H9 (cell line): ENCODE measurements around the gene GLS. TPM values are rescaled to one million over a fixed set of nuclear protein-coding genes. Genes with fewer than 3 reads are reported as not detected.

Experiments used
- DNase-seq: peaks from one replicate; pipeline ENCODE4 v3.0.0-alpha.2; 2017
- H2AFZ ChIP-seq: one replicate; pipeline ENCODE4 v1.6.1; 2013; ENCODE audit warnings: mild to moderate bottlenecking, low read length, control low read depth, moderate library complexity
- H2AK5ac ChIP-seq: 2 replicates; pipeline ENCODE4 v1.6.1; 2013; ENCODE audit warnings: low read length, control low read depth, mixed read lengths; ENCODE audit not compliant: insufficient read length
- H2BK120ac ChIP-seq: one replicate; pipeline ENCODE4 v1.6.1; 2013; ENCODE audit warnings: low read depth, mild to moderate bottlenecking, low read length, control low read depth, inconsistent platforms; ENCODE audit not compliant: poor library complexity, severe bottlenecking
- H2BK12ac ChIP-seq: 2 replicates; pipeline ENCODE4 v1.6.1; 2013; ENCODE audit warnings: low read length, control low read depth, mixed read lengths, low read depth; ENCODE audit not compliant: insufficient read length
- H2BK15ac ChIP-seq: 2 replicates; pipeline ENCODE4 v1.6.1; 2013; ENCODE audit warnings: low read depth, low read length, control low read depth
- H2BK20ac ChIP-seq: one replicate; pipeline ENCODE4 v1.6.1; 2013; ENCODE audit warnings: low read depth, mild to moderate bottlenecking, low read length, control low read depth, inconsistent platforms; ENCODE audit not compliant: poor library complexity, severe bottlenecking
- H2BK5ac ChIP-seq: 2 replicates; pipeline ENCODE4 v1.6.1; 2013; ENCODE audit warnings: low read length, control low read depth, mixed read lengths; ENCODE audit not compliant: insufficient read length
- H3K14ac ChIP-seq: 2 replicates; pipeline ENCODE4 v1.6.1; 2013; ENCODE audit warnings: low read length, control low read depth; ENCODE audit not compliant: insufficient read depth
- H3K18ac ChIP-seq: 2 replicates; pipeline ENCODE4 v1.6.1; 2013; ENCODE audit warnings: low read depth, mild to moderate bottlenecking, mixed read lengths, low read length, control low read depth; ENCODE audit not compliant: insufficient read length
- H3K23ac ChIP-seq: 2 replicates; pipeline ENCODE4 v1.6.1; 2013; ENCODE audit warnings: low read length, control low read depth, mixed read lengths, low read depth; ENCODE audit not compliant: insufficient read length
- H3K23me2 ChIP-seq: 2 replicates; pipeline ENCODE4 v1.6.1; 2013; ENCODE audit warnings: low read depth, mild to moderate bottlenecking, mixed read lengths, low read length, control low read depth; ENCODE audit not compliant: insufficient read length, poor library complexity, severe bottlenecking
- H3K27ac ChIP-seq: 2 replicates; pipeline ENCODE4 v1.5.1; 2013; ENCODE audit warnings: low read length, control low read depth, mixed read lengths, low read depth; ENCODE audit not compliant: insufficient read length
- H3K27me3 ChIP-seq: 2 replicates; pipeline ENCODE4 v1.6.1; 2013; ENCODE audit warnings: low read length, control low read depth, inconsistent platforms; ENCODE audit not compliant: insufficient read depth
- H3K4ac ChIP-seq: 2 replicates; pipeline ENCODE4 v1.6.1; 2013; ENCODE audit warnings: low read depth, mild to moderate bottlenecking, control low read depth, inconsistent platforms, low read length, moderate library complexity
- H3K4me1 ChIP-seq: 2 replicates; pipeline ENCODE4 v1.6.1; 2013; ENCODE audit warnings: low read length, control low read depth, inconsistent platforms; ENCODE audit not compliant: insufficient read depth
- H3K4me2 ChIP-seq: 2 replicates; pipeline ENCODE4 v1.6.1; 2013; ENCODE audit warnings: low read length, control low read depth, mixed read lengths; ENCODE audit not compliant: insufficient read length, insufficient read depth
- H3K56ac ChIP-seq: 2 replicates; pipeline ENCODE4 v1.6.1; 2013; ENCODE audit warnings: low read depth, mild to moderate bottlenecking, mixed read lengths, low read length, control low read depth; ENCODE audit not compliant: insufficient read length
- H3K79me1 ChIP-seq: 2 replicates; pipeline ENCODE4 v1.6.1; 2013; ENCODE audit warnings: low read depth, mild to moderate bottlenecking, moderate library complexity, low read length, control low read depth, inconsistent platforms; ENCODE audit not compliant: insufficient read depth, poor library complexity, severe bottlenecking
- H3K79me2 ChIP-seq: 2 replicates; pipeline ENCODE4 v1.6.1; 2013; ENCODE audit warnings: low read length, control low read depth, inconsistent platforms; ENCODE audit not compliant: insufficient read depth
- H3K9ac ChIP-seq: 2 replicates; pipeline ENCODE4 v1.6.1; 2013; ENCODE audit warnings: low read length, control low read depth, mixed read lengths; ENCODE audit not compliant: insufficient read length; ENCODE audit errors: extremely low read depth
- H3K9me3 ChIP-seq: one replicate; pipeline ENCODE4 v1.6.1; 2013; ENCODE audit warnings: low read depth, low read length, inconsistent platforms; ENCODE audit not compliant: control insufficient read depth
- H3T11ph ChIP-seq: one replicate; pipeline ENCODE4 v1.6.1; 2013; ENCODE audit warnings: mild to moderate bottlenecking, low read length, control low read depth, inconsistent platforms
- H4K20me1 ChIP-seq: one replicate; pipeline ENCODE4 v1.6.1; 2013; ENCODE audit not compliant: control insufficient read depth, insufficient read length, insufficient read depth
- H4K5ac ChIP-seq: 2 replicates; pipeline ENCODE4 v1.6.1; 2013; ENCODE audit warnings: low read depth, mild to moderate bottlenecking, mixed read lengths, low read length, control low read depth; ENCODE audit not compliant: insufficient read length
- H4K8ac ChIP-seq: replicated peaks from 2 replicates; pipeline ENCODE4 v1.6.1; 2013; ENCODE audit warnings: low read length, control low read depth, mixed read lengths, low read depth; ENCODE audit not compliant: insufficient read length
- H4K91ac ChIP-seq: 2 replicates; pipeline ENCODE4 v1.6.1; 2013; ENCODE audit warnings: low read depth, mild to moderate bottlenecking, moderate library complexity, mixed read lengths, low read length, control low read depth; ENCODE audit not compliant: insufficient read length
- H3K27ac Mint-ChIP-seq, 3 experiments: 2 replicates in 2 of 3; 3 replicates in 1 of 3; pipeline ENCODE4 v1.8.0; 2020 to 2021; ENCODE audit warnings: mixed read lengths in 3 of 3, mild to moderate bottlenecking in 1 of 3, moderate library complexity in 1 of 3
- H3K27me3 Mint-ChIP-seq: 2 replicates; pipeline ENCODE4 v1.8.0; 2021; ENCODE audit warnings: low read depth, mild to moderate bottlenecking, moderate library complexity, mixed read lengths
- H3K36me3 Mint-ChIP-seq, 3 experiments: 2 replicates in 2 of 3; 3 replicates in 1 of 3; pipeline ENCODE4 v1.8.0; 2020 to 2021; ENCODE audit warnings: low read depth in 3 of 3, mixed read lengths in 3 of 3; ENCODE audit not compliant: insufficient read depth in 1 of 3
- H3K4me1 Mint-ChIP-seq, 2 experiments: 2 replicates each; pipeline ENCODE4 v1.8.0; 2020; ENCODE audit warnings: mixed read lengths in 2 of 2
- H3K4me3 Mint-ChIP-seq, 2 experiments: 2 replicates in 1 of 2; 3 replicates in 1 of 2; pipeline ENCODE4 v1.8.0; 2020 to 2021; ENCODE audit warnings: mild to moderate bottlenecking in 2 of 2, mixed read lengths in 2 of 2, moderate library complexity in 1 of 2
- H3K9me3 Mint-ChIP-seq, 2 experiments: 2 replicates in 1 of 2; 3 replicates in 1 of 2; pipeline ENCODE4 v1.8.0; 2020; ENCODE audit warnings: mild to moderate bottlenecking in 2 of 2, mixed read lengths in 2 of 2, moderate library complexity in 1 of 2
- WGBS: extraction: QIAGEN DNeasy Blood & Tissue Kit; methylation state at CpG from one replicate; pipeline ENCODE4 v1.1.7; 2013; ENCODE audit warnings: missing lambda C conversion rate, low lambda C conversion rate, mixed read lengths; ENCODE audit not compliant: insufficient read length; ENCODE audit errors: extremely low coverage; 5-methylcytosine and 5-hydroxymethylcytosine counted together
- total RNA-seq: library from RNA; stranded (reverse); gene quantifications from 2 replicates; pipeline ENCODE4 v1.2.1, GENCODE V29; 2021
- TF ChIP-seq, protein P1 (sequence below): fragments of 200-600 bp; sonication (generic); conservative IDR thresholded peaks from 3 replicates; pipeline ENCODE4 v1.8.0; 2021; ENCODE audit warnings: antibody characterized with exemption, mild to moderate bottlenecking

The GLS gene
- total RNA-seq, 1 experiment from 2014 or later, result 69.3 TPM

DNA sequence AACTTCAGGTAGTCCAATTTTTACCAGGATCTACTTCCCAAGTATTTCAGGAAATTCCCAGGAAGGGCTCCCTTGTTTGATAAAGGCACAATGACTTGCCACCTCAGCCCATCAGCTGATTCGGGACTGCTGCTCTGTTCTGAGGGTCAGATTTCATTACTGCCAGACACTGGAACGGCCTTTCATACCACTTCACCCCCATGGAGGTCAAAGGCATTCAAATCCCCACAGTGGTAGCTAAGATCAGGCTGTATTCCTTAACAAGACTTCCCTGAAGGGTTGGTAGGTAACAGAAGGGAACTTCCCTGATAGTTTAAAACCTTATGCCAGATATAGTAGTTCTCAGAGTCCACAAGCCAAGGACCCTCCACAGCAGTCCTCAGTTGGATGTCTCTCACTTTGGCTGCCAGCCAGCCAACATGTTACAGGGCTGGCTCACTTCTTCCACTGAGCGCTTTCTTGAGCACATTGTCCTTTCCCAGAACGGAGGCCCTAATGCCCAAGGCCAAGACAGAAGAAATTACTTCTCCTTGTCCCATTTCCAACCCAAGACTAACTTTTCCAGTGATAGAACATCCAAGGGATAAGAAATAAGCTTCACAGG lies 40.0 kb upstream of the GLS start:
- Histone ChIP-seq H2AFZ (no peak overlapping the region), H3K9me3 (no peaks in the 10 kb centered on the region), H2BK20ac (no peak overlapping the region), H3K4ac (no peak overlapping the region), H3K23me2 (no peaks in the 10 kb centered on the region), H3K4me1 (no peaks in the 10 kb centered on the region; the same call in none of the 2 replicates), H4K5ac (no peak overlapping the region), H2AK5ac (no peak overlapping the region), H2BK120ac (no peak overlapping the region), H3K4me2 (no peak overlapping the region), H4K20me1 (no peaks in the 10 kb centered on the region), H3K27ac (no peak overlapping the region), H2BK5ac (no peak overlapping the region), H3K23ac (no peak overlapping the region), H2BK15ac (no peak overlapping the region), H3T11ph (no peak overlapping the region), H3K56ac (no peak overlapping the region), H4K91ac (no peak overlapping the region), H4K8ac (no peak overlapping the region), H3K14ac (no peak overlapping the region), H3K27me3 (no peaks in the 10 kb centered on the region), H3K18ac (no peak overlapping the region), H3K79me2 (no peaks in the 10 kb centered on the region), H2BK12ac (no peak overlapping the region), H3K9ac (no peak overlapping the region), H3K79me1 (no peaks in the 10 kb centered on the region)
- Mint-ChIP-seq H3K27me3 (no peaks in the 10 kb centered on the region), H3K36me3 (no peaks in the 10 kb centered on the region), H3K27ac (no peak overlapping the region), H3K4me1 (peaks cover 7% of the 10 kb centered on the region in 2 experiments; a peak in 3 of 4 replicates), H3K9me3 (no peaks in the 10 kb centered on the region), H3K4me3 (no peak overlapping the region)
- no CpG with 5 or more reads among the region's 4 CpGs for WGBS
- DNase-seq, result no peak
- TF ChIP-seq, protein P1, sequence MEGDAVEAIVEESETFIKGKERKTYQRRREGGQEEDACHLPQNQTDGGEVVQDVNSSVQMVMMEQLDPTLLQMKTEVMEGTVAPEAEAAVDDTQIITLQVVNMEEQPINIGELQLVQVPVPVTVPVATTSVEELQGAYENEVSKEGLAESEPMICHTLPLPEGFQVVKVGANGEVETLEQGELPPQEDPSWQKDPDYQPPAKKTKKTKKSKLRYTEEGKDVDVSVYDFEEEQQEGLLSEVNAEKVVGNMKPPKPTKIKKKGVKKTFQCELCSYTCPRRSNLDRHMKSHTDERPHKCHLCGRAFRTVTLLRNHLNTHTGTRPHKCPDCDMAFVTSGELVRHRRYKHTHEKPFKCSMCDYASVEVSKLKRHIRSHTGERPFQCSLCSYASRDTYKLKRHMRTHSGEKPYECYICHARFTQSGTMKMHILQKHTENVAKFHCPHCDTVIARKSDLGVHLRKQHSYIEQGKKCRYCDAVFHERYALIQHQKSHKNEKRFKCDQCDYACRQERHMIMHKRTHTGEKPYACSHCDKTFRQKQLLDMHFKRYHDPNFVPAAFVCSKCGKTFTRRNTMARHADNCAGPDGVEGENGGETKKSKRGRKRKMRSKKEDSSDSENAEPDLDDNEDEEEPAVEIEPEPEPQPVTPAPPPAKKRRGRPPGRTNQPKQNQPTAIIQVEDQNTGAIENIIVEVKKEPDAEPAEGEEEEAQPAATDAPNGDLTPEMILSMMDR, result no peak
